ENCODE results near the gene RHNO1. TPM values are rescaled to one million over a fixed set of nuclear protein-coding genes. Genes with fewer than 3 reads are reported as not detected.

The RHNO1 gene
- total RNA-seq (17.2 TPM), polyA plus RNA-seq (ENCODE audit: insufficient read depth, low read depth, low replicate concordance) (15.9 TPM)
- long read RNA-seq, donor 1, transcript RHNO1-204 (3 exons, 1,870 nt): minor isoform, 5 of 14 reads
- long read RNA-seq, donor 1, transcript RHNO1-210 (1 exons, 1,008 nt): major isoform, 6 of 14 reads
- long read RNA-seq, donor 1, partial matches to known transcripts: 0 of 14 reads
- long read RNA-seq, donor 1, other reads (novel, unspliced or antisense): 0 of 14 reads
- long read RNA-seq, donor 2, transcript RHNO1-210 (1 exons, 1,008 nt): minor isoform, 8 of 20 reads
- long read RNA-seq, donor 2, transcript RHNO1-204 (3 exons, 1,870 nt): major isoform, 11 of 20 reads
- long read RNA-seq, donor 2, partial matches to known transcripts: 0 of 20 reads
- long read RNA-seq, donor 2, other reads (novel, unspliced or antisense): 0 of 20 reads
- long read RNA-seq, donor 3, transcript RHNO1-203 (2 exons, 1,605 nt): minor isoform, 5 of 15 reads
- long read RNA-seq, donor 3, transcript RHNO1-210 (1 exons, 1,008 nt): major isoform, 7 of 15 reads
- long read RNA-seq, donor 3, partial matches to known transcripts: 0 of 15 reads
- long read RNA-seq, donor 3, other reads (novel, unspliced or antisense): 0 of 15 reads
- long read RNA-seq, donor 4, transcript RHNO1-203 (2 exons, 1,605 nt): minor isoform, 6 of 19 reads
- long read RNA-seq, donor 4, transcript RHNO1-210 (1 exons, 1,008 nt): minor isoform, 6 of 19 reads
- long read RNA-seq, donor 4, transcript RHNO1-204 (3 exons, 1,870 nt): major isoform, 7 of 19 reads
- long read RNA-seq, donor 4, partial matches to known transcripts: 0 of 19 reads
- long read RNA-seq, donor 4, other reads (novel, unspliced or antisense): 0 of 19 reads
- long read RNA-seq, donor 5, partial matches to known transcripts: 0 of 1 reads
- long read RNA-seq, donor 5, other reads (novel, unspliced or antisense): 0 of 1 reads
- long read RNA-seq, donor 6, transcript RHNO1-204 (3 exons, 1,870 nt): major isoform, 11 of 27 reads
- long read RNA-seq, donor 6, transcript RHNO1-210 (1 exons, 1,008 nt): major isoform, 11 of 27 reads
- long read RNA-seq, donor 6, partial matches to known transcripts: 0 of 27 reads
- long read RNA-seq, donor 6, other reads (novel, unspliced or antisense): 0 of 27 reads
- long read RNA-seq, donor 7, transcript RHNO1-204 (3 exons, 1,870 nt): major isoform, 20 of 28 reads
- long read RNA-seq, donor 7, partial matches to known transcripts: 1 of 28 reads
- long read RNA-seq, donor 7, other reads (novel, unspliced or antisense): 1 of 28 reads
- long read RNA-seq, donor 8, transcript RHNO1-210 (1 exons, 1,008 nt): major isoform, 12 of 26 reads
- long read RNA-seq, donor 8, transcript RHNO1-204 (3 exons, 1,870 nt): major isoform, 12 of 26 reads
- long read RNA-seq, donor 8, partial matches to known transcripts: 0 of 26 reads
- long read RNA-seq, donor 8, other reads (novel, unspliced or antisense): 0 of 26 reads
- long read RNA-seq, donor 9, transcript RHNO1-210 (1 exons, 1,008 nt): major isoform, 5 of 9 reads
- long read RNA-seq, donor 9, partial matches to known transcripts: 0 of 9 reads
- long read RNA-seq, donor 9, other reads (novel, unspliced or antisense): 0 of 9 reads
- long read RNA-seq, donor 10, transcript RHNO1-204 (3 exons, 1,870 nt): minor isoform, 8 of 28 reads
- long read RNA-seq, donor 10, transcript RHNO1-210 (1 exons, 1,008 nt): major isoform, 19 of 28 reads
- long read RNA-seq, donor 10, partial matches to known transcripts: 0 of 28 reads
- long read RNA-seq, donor 10, other reads (novel, unspliced or antisense): 0 of 28 reads

- TF ChIP-seq, protein P1, sequence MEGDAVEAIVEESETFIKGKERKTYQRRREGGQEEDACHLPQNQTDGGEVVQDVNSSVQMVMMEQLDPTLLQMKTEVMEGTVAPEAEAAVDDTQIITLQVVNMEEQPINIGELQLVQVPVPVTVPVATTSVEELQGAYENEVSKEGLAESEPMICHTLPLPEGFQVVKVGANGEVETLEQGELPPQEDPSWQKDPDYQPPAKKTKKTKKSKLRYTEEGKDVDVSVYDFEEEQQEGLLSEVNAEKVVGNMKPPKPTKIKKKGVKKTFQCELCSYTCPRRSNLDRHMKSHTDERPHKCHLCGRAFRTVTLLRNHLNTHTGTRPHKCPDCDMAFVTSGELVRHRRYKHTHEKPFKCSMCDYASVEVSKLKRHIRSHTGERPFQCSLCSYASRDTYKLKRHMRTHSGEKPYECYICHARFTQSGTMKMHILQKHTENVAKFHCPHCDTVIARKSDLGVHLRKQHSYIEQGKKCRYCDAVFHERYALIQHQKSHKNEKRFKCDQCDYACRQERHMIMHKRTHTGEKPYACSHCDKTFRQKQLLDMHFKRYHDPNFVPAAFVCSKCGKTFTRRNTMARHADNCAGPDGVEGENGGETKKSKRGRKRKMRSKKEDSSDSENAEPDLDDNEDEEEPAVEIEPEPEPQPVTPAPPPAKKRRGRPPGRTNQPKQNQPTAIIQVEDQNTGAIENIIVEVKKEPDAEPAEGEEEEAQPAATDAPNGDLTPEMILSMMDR (IDR thresholded peaks at IDR 0.05; ENCODE audit: borderline replicate concordance, extremely low read depth, insufficient read depth): peak; percentile 32
These were observed at the start of gene RHNO1, which contains the start of gene FOXM1 for GRCh38 chr12:2877047-2877952. RHNO1 (plus strand) TSS chr12:2877223; CDS start chr12:2885367, 8,144 bp downstream. FOXM1 (minus strand) TSS chr12:2877174; CDS start chr12:2874478, 2,696 bp downstream.

GRCh38 chr12:2829275-2829674, 47.7 kb upstream of the RHNO1 start:
- no peaks in the 10 kb centered on the region for H3K9me3 ChIP-seq (ENCODE audit: control insufficient read depth in 2 of 3, insufficient read depth in 1 of 3, low read length in 3 of 3)
- TF ChIP-seq, protein P1 (IDR thresholded peaks at IDR 0.05; ENCODE audit: borderline replicate concordance, extremely low read depth, insufficient read depth): no peak
- H3K27me3 ChIP-seq (ENCODE audit: control insufficient read depth, insufficient read depth, low read length): no peaks in the 10 kb centered on the region
- peaks cover 0 to under 1% (median 0%) of the 10 kb centered on the region in 3 donors for H3K4me1 ChIP-seq (ENCODE audit: control insufficient read depth in 2 of 3, insufficient read depth in 2 of 3, low read depth in 1 of 3, low read length in 3 of 3)
- peaks cover 4 to 45% (median 33%) of the 10 kb centered on the region in 3 donors for H3K36me3 ChIP-seq (ENCODE audit: control insufficient read depth in 2 of 3, insufficient read depth in 3 of 3, low read length in 3 of 3)
- no peak overlapping the region for H3K9ac ChIP-seq (ENCODE audit: low read length in 3 of 3)
- FAIRE-seq: no peak
- no peak overlapping the region for H3K27ac ChIP-seq (ENCODE audit: low read depth in 2 of 2, low read length in 2 of 2)
- no peak for DNase-seq
- no peak overlapping the region for H3K4me3 ChIP-seq (ENCODE audit: low read length in 3 of 3)
- intact Hi-C loops (cut with DNase I): no loop called here

More at GRCh38 chr12:2877047-2877952, at the start of gene RHNO1, which contains the start of gene FOXM1:
- Histone ChIP-seq H3K27me3 (ENCODE audit: control insufficient read depth, insufficient read depth, low read length) (no peaks in the 10 kb centered on the region), H3K9ac (ENCODE audit: low read length in 3 of 3) (peak within 1 kb of the TSS; percentile 85 to 98 (median 93)), H3K4me3 (ENCODE audit: low read length in 3 of 3) (peak within 1 kb of the TSS; percentile 87 to 96 (median 94)), H3K9me3 (ENCODE audit: control insufficient read depth in 2 of 3, insufficient read depth in 1 of 3, low read length in 3 of 3) (no peaks in the 10 kb centered on the region), H3K4me1 (ENCODE audit: control insufficient read depth in 2 of 3, insufficient read depth in 2 of 3, low read depth in 1 of 3, low read length in 3 of 3) (peaks cover 0 to 16% (median 3%) of the 10 kb centered on the region in 3 donors), H3K27ac (ENCODE audit: low read depth in 2 of 2, low read length in 2 of 2) (peak within 1 kb of the TSS; percentile 89 to 92), H3K36me3 (ENCODE audit: control insufficient read depth in 2 of 3, insufficient read depth in 3 of 3, low read length in 3 of 3) (no peaks in the 10 kb centered on the region)
- intact Hi-C loops (cut with DNase I): no loop called here
- DNase-seq: peak; percentile 93 to 97 (median 95)
- FAIRE-seq: no peak
